Stimulated activated CD4-positive, alpha-beta T cell treated with anti-CD3 and anti-CD28 coated beads, TNF-alpha, amount 100 ng/mL, for 4 hours (primary cell): ENCODE data around the gene SMAD3.
"Not testable (repeated sequence)": the region's sequence is repeated elsewhere in the genome, so short reads cannot be mapped to it uniquely, and the experiment has no call there.

Source experiments
- DNase-seq, 3 experiments: peaks; one replicate each; pipeline ENCODE4 v3.0.0-alpha.2; 2020; ENCODE audit warnings: low read depth in 3 of 3

SMAD3 gene

GRCh38 chr15:67142092-67142766 is 76.8 kb downstream of the SMAD3 start:
- DNase-seq, result no peak

- no peak for DNase-seq
These were observed 77.3 kb downstream of the SMAD3 start for GRCh38 chr15:67142767-67143100.

GRCh38 chr15:67143646-67144045 is 78.2 kb downstream of the SMAD3 start:
- DNase-seq, result no peak

- DNase-seq, result no peak
These were observed 79.4 kb downstream of the SMAD3 start for GRCh38 chr15:67144609-67145311.

GRCh38 chr15:67145312-67145610 is 79.9 kb downstream of the SMAD3 start:
- no peak for DNase-seq

GRCh38 chr15:67145710-67146109 is 80.3 kb downstream of the SMAD3 start:
- no peak for DNase-seq

GRCh38 chr15:67146234-67146633 is 80.8 kb downstream of the SMAD3 start:
- DNase-seq, result no peak

- DNase-seq, result no peak
These were observed 81.5 kb downstream of the SMAD3 start for GRCh38 chr15:67146875-67147381.

- DNase-seq, result no peak
These were observed 82.1 kb downstream of the SMAD3 start for GRCh38 chr15:67147396-67147949.

- DNase-seq, result no peak
These were observed 82.8 kb downstream of the SMAD3 start for GRCh38 chr15:67148196-67148701.

- no peak for DNase-seq
These were observed 83.8 kb downstream of the SMAD3 start for GRCh38 chr15:67149068-67149772.

GRCh38 chr15:67149773-67150022 is 84.3 kb downstream of the SMAD3 start:
- DNase-seq, result no peak

- no peak for DNase-seq
These were observed 84.8 kb downstream of the SMAD3 start for GRCh38 chr15:67150023-67150860.

- DNase-seq, result no peak
These were observed 87.0 kb downstream of the SMAD3 start for GRCh38 chr15:67152429-67152828.

GRCh38 chr15:67153044-67153443 is 87.6 kb downstream of the SMAD3 start:
- not testable (repeated sequence) for DNase-seq

- no peak for DNase-seq
These were observed 88.8 kb downstream of the SMAD3 start for GRCh38 chr15:67154249-67154648.

- DNase-seq, result no peak
These were observed 91.0 kb downstream of the SMAD3 start for GRCh38 chr15:67156426-67156825.

- DNase-seq, result no peak
These were observed 91.4 kb downstream of the SMAD3 start for GRCh38 chr15:67156834-67157233.

- DNase-seq, result no peak
These were observed 92.3 kb downstream of the SMAD3 start for GRCh38 chr15:67157521-67158252.

GRCh38 chr15:67158367-67158766 is 93.0 kb downstream of the SMAD3 start:
- DNase-seq, result no peak

GRCh38 chr15:67161412-67161811 is 96.0 kb downstream of the SMAD3 start:
- no peak for DNase-seq
